IMR-90 (cell line): ENCODE measurements around the gene EPN2. TPM values are rescaled to one million over a fixed set of nuclear protein-coding genes. Genes with fewer than 3 reads are reported as not detected.

Experiments
- ATAC-seq: fragments of 200-7000 bp; cut with Tn5 transposase; 2 replicates; pipeline ENCODE4 v1.9.1; 2020; ENCODE audit warnings: low read depth, mild to moderate bottlenecking, moderate library complexity
- BruUV-seq: library from RNA; stranded (reverse); fragments of 400-500 nt; replicated peaks from 2 replicates; lab custom pipeline; 2021; lab: Mats Ljungman, UMichigan
- CTCF ChIA-PET: fragments of 300-600 bp; formaldehyde crosslinking; extraction: SDS; loops from one replicate; lab custom pipeline; 2021; ENCODE audit warnings: antibody characterized with exemption; lab: Yijun Ruan, JAX
- POLR2A ChIA-PET: fragments of 300-600 bp; sonication (Branson Sonifier 250); formaldehyde crosslinking; loops from one replicate; lab custom pipeline; 2022; ENCODE audit warnings: antibody characterized with exemption; ENCODE audit not compliant: unreplicated experiment; lab: Charles Lee
- DNase-seq: peaks from one replicate; pipeline ENCODE4 v3.0.0; 2013
- H2AFZ ChIP-seq: replicated peaks from 2 replicates; pipeline ENCODE3; 2013; ENCODE audit warnings: low read length, mild to moderate bottlenecking; ENCODE audit not compliant: poor library complexity
- H2AK5ac ChIP-seq: 2 replicates; pipeline ENCODE4 v1.6.1; 2013; ENCODE audit warnings: low read depth, low read length, inconsistent platforms
- H2AK9ac ChIP-seq: replicated peaks from 2 replicates; pipeline ENCODE3; 2013; ENCODE audit warnings: mild to moderate bottlenecking, low read depth, low read length, moderate library complexity; ENCODE audit not compliant: poor library complexity
- H2BK120ac ChIP-seq: 2 replicates; pipeline ENCODE4 v1.6.1; 2013; ENCODE audit warnings: low read depth, low read length, inconsistent platforms
- H2BK15ac ChIP-seq: 3 replicates; pipeline ENCODE4 v1.6.1; 2013; ENCODE audit warnings: low read depth, low read length, inconsistent platforms
- H2BK20ac ChIP-seq: 2 replicates; pipeline ENCODE4 v1.6.1; 2013; ENCODE audit warnings: low read depth, mild to moderate bottlenecking, inconsistent platforms, low read length, moderate library complexity
- H2BK5ac ChIP-seq: 2 replicates; pipeline ENCODE4 v1.6.1; 2013; ENCODE audit warnings: mild to moderate bottlenecking, low read depth, low read length, inconsistent platforms; ENCODE audit not compliant: poor library complexity, severe bottlenecking
- H3K14ac ChIP-seq: replicated peaks from 2 replicates; pipeline ENCODE4 v1.6.1; 2013; ENCODE audit warnings: low read depth, low read length, inconsistent platforms
- H3K18ac ChIP-seq: 2 replicates; pipeline ENCODE4 v1.6.1; 2013; ENCODE audit warnings: low read depth, low read length, control low read depth
- H3K23ac ChIP-seq: 2 replicates; pipeline ENCODE4 v1.6.1; 2013; ENCODE audit warnings: low read depth, low read length, inconsistent platforms
- H3K27ac ChIP-seq: 2 replicates; pipeline ENCODE4 v1.5.1; 2013; ENCODE audit warnings: mild to moderate bottlenecking, control low read depth, low read length; ENCODE audit not compliant: insufficient read depth
- H3K27me3 ChIP-seq: 2 replicates; pipeline ENCODE4 v1.6.1; 2013; ENCODE audit warnings: low read length; ENCODE audit not compliant: control insufficient read depth, insufficient read depth
- H3K36me3 ChIP-seq: 2 replicates; pipeline ENCODE4 v1.6.1; 2013; ENCODE audit warnings: low read length, mixed read lengths; ENCODE audit not compliant: control insufficient read depth, insufficient read depth
- H3K4ac ChIP-seq: 2 replicates; pipeline ENCODE4 v1.6.1; 2013; ENCODE audit warnings: low read depth, low read length, inconsistent platforms
- H3K4me1 ChIP-seq: 2 replicates; pipeline ENCODE4 v1.6.1; 2013; ENCODE audit warnings: low read length, mixed read lengths; ENCODE audit not compliant: control insufficient read depth, insufficient read depth
- H3K4me2 ChIP-seq: 2 replicates; pipeline ENCODE4 v1.6.1; 2013; ENCODE audit warnings: low read depth, mild to moderate bottlenecking, control low read depth, low read length, moderate library complexity
- H3K4me3 ChIP-seq: 2 replicates; pipeline ENCODE4 v1.5.1; 2013; ENCODE audit warnings: low read depth, mild to moderate bottlenecking, control low read depth, low read length, moderate library complexity; ENCODE audit not compliant: insufficient read depth
- H3K56ac ChIP-seq: 2 replicates; pipeline ENCODE4 v1.6.1; 2013; ENCODE audit warnings: low read length, inconsistent platforms; ENCODE audit not compliant: insufficient read depth; ENCODE audit errors: extremely low read depth
- H3K79me1 ChIP-seq, 2 experiments: 2 replicates each; pipeline ENCODE4 v1.6.1; 2013; ENCODE audit warnings: low read length in 2 of 2, inconsistent platforms in 1 of 2, low read depth in 1 of 2
- H3K9ac ChIP-seq: 2 replicates; pipeline ENCODE4 v1.6.1; 2013; ENCODE audit warnings: low read depth, low read length, control low read depth
- H3K9me1 ChIP-seq: 2 replicates; pipeline ENCODE4 v1.6.1; 2013; ENCODE audit warnings: low read length, inconsistent platforms; ENCODE audit not compliant: insufficient read depth
- H3K9me3 ChIP-seq: 2 replicates; pipeline ENCODE4 v1.6.1; 2013; ENCODE audit warnings: low read length; ENCODE audit not compliant: control insufficient read depth, insufficient read depth
- H4K20me1 ChIP-seq: 2 replicates; pipeline ENCODE4 v1.6.1; 2013; ENCODE audit warnings: low read length, inconsistent platforms; ENCODE audit not compliant: insufficient read depth
- H4K5ac ChIP-seq: 2 replicates; pipeline ENCODE4 v1.6.1; 2013; ENCODE audit warnings: mild to moderate bottlenecking, low read depth, low read length, control low read depth
- H4K8ac ChIP-seq, 2 experiments: 2 replicates each; pipeline ENCODE4 v1.6.1; 2013; ENCODE audit warnings: low read depth in 2 of 2, low read length in 2 of 2, control low read depth in 1 of 2, inconsistent platforms in 1 of 2
- H4K91ac ChIP-seq: 2 replicates; pipeline ENCODE4 v1.6.1; 2013; ENCODE audit warnings: low read depth, low read length, inconsistent platforms; ENCODE audit not compliant: insufficient read depth
- ELK1 ChIP-seq: fragments of 150-350 bp; IDR thresholded peaks from 2 replicates; pipeline ENCODE4 v1.6.1; 2016; ENCODE audit warnings: low read depth, mild to moderate bottlenecking, low read length, moderate library complexity, borderline replicate concordance
- MXI1 ChIP-seq: IDR thresholded peaks from 2 replicates; pipeline ENCODE4 v1.6.1; 2012; ENCODE audit warnings: low read depth, mild to moderate bottlenecking, low read length, moderate library complexity, borderline replicate concordance
- RAD21 ChIP-seq: IDR thresholded peaks from 2 replicates; pipeline ENCODE4 v1.6.1; 2012; ENCODE audit warnings: low read length, improper control_type of control experiment
- WGBS, 2 experiments: methylation state at CpG; one replicate each; pipeline versions ENCODE4 v1.1.5 to v1.1.7; 2013; ENCODE audit warnings: missing lambda C conversion rate in 2 of 2; ENCODE audit not compliant: insufficient read length in 1 of 2; ENCODE audit errors: extremely low coverage in 2 of 2; 5-methylcytosine and 5-hydroxymethylcytosine counted together
- dilution Hi-C: fragments of 300-500 bp; cut with HindIII; formaldehyde crosslinking; loops from one replicate; pipeline ENCODE4 v1.14.3; 2018; ENCODE audit warnings: low sequenced_read_pairs; ENCODE audit not compliant: unreplicated experiment
- in situ Hi-C: fragments of 300-500 bp; cut with MboI; formaldehyde crosslinking; loops from 3 replicates; pipeline ENCODE4 v1.14.3; 2019; ENCODE audit warnings: low sequenced_read_pairs, inconsistent platforms, mixed read lengths
- intact Hi-C: fragments of 100-400 bp; cut with micrococcal nuclease; formaldehyde crosslinking; loops from 2 replicates; pipeline ENCODE4 v1.10.0; 2022
- polyA plus RNA-seq, 3 experiments: library from polyadenylated mRNA; depleted of rRNA; stranded (reverse); fragments of >200 nt; gene quantifications; 2 replicates each; pipeline ENCODE4 v1.2.3, GENCODE V29; 2012; ENCODE audit warnings: low replicate concordance in 1 of 3
- total RNA-seq: library from RNA; depleted of rRNA; stranded (reverse); fragments of >200 nt; gene quantifications from 2 replicates; pipeline ENCODE4 v1.2.3, GENCODE V29; 2012

EPN2 gene
- total and polyA plus RNA-seq, 2 of the 4 experiments (the other 2 are of a cell fraction), result 14.9 to 25.3 TPM

- in situ Hi-C loops, result no loop called here
- H2BK5ac ChIP-seq, result no peak overlapping the region
- ATAC-seq, result no peak
These were observed 72.5 kb downstream of the EPN2 start for GRCh38 chr17:19309701-19310100.

More at GRCh38 chr17:19309701-19310100, 72.5 kb downstream of the EPN2 start:
- no peak overlapping the region for H3K4me3 ChIP-seq
- H4K8ac ChIP-seq, result no peak overlapping the region
- no peak overlapping the region for H2BK15ac ChIP-seq
- 0 out of 2 replicates have a peak, but pooled peaks cover 9% of the 10 kb centered on the region for H4K20me1 ChIP-seq
- H2AK9ac ChIP-seq, result no peak overlapping the region
- no peak overlapping the region for H3K4me2 ChIP-seq
- no peak for DNase-seq
- no peak overlapping the region for H3K23ac ChIP-seq
- no peaks in the 10 kb centered on the region for H3K9me3 ChIP-seq
- H3K4ac ChIP-seq, result no peak overlapping the region
- no peak overlapping the region for H2AFZ ChIP-seq
- CTCF ChIA-PET, result no interaction called here
- 0 out of 2 replicates have a peak overlapping the region, but pooled peaks have one; percentile 5 for H3K14ac ChIP-seq
- no peak overlapping the region for H4K5ac ChIP-seq
- no peak overlapping the region for H3K18ac ChIP-seq
- peaks cover 28% of the 10 kb centered on the region for H3K9me1 ChIP-seq
- no peak overlapping the region for H3K9ac ChIP-seq
- H2AK5ac ChIP-seq, result no peak overlapping the region
- no peak overlapping the region for H4K91ac ChIP-seq
- peaks cover 5% of the 10 kb centered on the region for H3K4me1 ChIP-seq
- POLR2A ChIA-PET, result no interaction called here
- H3K56ac ChIP-seq, result no peak overlapping the region
- intact Hi-C loops (no loop called here), dilution Hi-C loops (no loop called here)
- WGBS, 2 experiments, result 80% methylated on average over 2 of the region's 5 CpGs; no CpG with 5 or more reads in 1 of the 2 experiments
- no peak overlapping the region for H2BK20ac ChIP-seq
- no TSS peak for BruUV-seq
- H3K36me3 ChIP-seq, result peaks cover 30% of the 10 kb centered on the region
- no peak overlapping the region for H3K27ac ChIP-seq
- no peak overlapping the region for H2BK120ac ChIP-seq
- H3K79me1 ChIP-seq, result peaks cover 33 to 70% of the 10 kb centered on the region in 2 experiments
- H3K27me3 ChIP-seq, result no peaks in the 10 kb centered on the region
- no peak for TF ChIP-seq RAD21
- TF ChIP-seq ELK1, result no peak
- TF ChIP-seq MXI1, result no peak
